Pancreas (tissue), 10 donors: ENCODE results near the gene SLC15A1. TPM values are rescaled to one million over a fixed set of nuclear protein-coding genes. Genes with fewer than 3 reads are reported as not detected.

Source experiments
- ATAC-seq, 4 donors: fragments of 200-7000 bp; cut with Tn5 transposase; one replicate each; pipeline versions ENCODE4 v1.8.0 to v1.9.1; 2020; ENCODE audit warnings: mild to moderate bottlenecking in 4 of 4, moderate library complexity in 4 of 4
- DNase-seq, 6 donors: peaks; one replicate each; pipeline ENCODE4 v3.0.0-alpha.2; 2020
- FAIRE-seq: peaks from 2 replicates; lab custom pipeline; 2012; peaks lifted over from hg19 to GRCh38; lab: Jason Lieb, UNC
- H3K27ac ChIP-seq, 4 donors: fragments of 200-600 bp; sonication (generic); 1 replicate in 3 of 4; 2 replicates in 1 of 4; pipeline versions ENCODE4 v1.5.0 to v1.8.0; 2020
- H3K27me3 ChIP-seq, 4 donors: fragments of 200-600 bp; one replicate each; pipeline ENCODE4 v1.8.0; 2021
- H3K36me3 ChIP-seq, 3 donors: fragments of 200-600 bp; sonication (generic) in 1 of 3; one replicate each; pipeline versions ENCODE4 v1.5.0 to v1.8.0; 2020 to 2021
- H3K4me1 ChIP-seq, 3 donors: fragments of 200-600 bp; one replicate each; pipeline ENCODE4 v1.8.0; 2021
- H3K4me3 ChIP-seq, 4 donors: fragments of 200-600 bp; sonication (generic) in 2 of 4; one replicate each; pipeline versions ENCODE4 v1.5.0 to v1.8.0; 2020 to 2021
- H3K9me3 ChIP-seq, 4 donors: fragments of 200-600 bp; one replicate each; pipeline ENCODE4 v1.8.0; 2021
- WGBS, 2 donors: extraction: QIAGEN DNeasy Blood & Tissue Kit; methylation state at CpG; one replicate each; pipeline ENCODE4 v1.1.7; 2013; 5-methylcytosine and 5-hydroxymethylcytosine counted together
- intact Hi-C, 3 donors: fragments of 100-400 bp; cut with DNase I; formaldehyde crosslinking; loops; one replicate each; pipeline versions ENCODE4 v1.11.1 to v1.14.2; 2022
- polyA plus RNA-seq, 2 donors: library from polyadenylated mRNA; stranded (reverse); fragments of 200-250 nt; gene quantifications; one replicate each; pipeline ENCODE4 v1.2.3, GENCODE V29; 2013
- total RNA-seq, 6 donors: library from RNA; stranded (reverse); fragmentation: NEBNext Ultra II Directional in 4 of 6; extraction: Animal tissue kit (Norgen Biotek cat#: 25700) in 4 of 6; gene quantifications; one replicate each; pipeline versions ENCODE4 v1.2.1 to v1.2.4, GENCODE V29; 2021 to 2023
- TF ChIP-seq, protein P1 (sequence below), 4 donors: fragments of 200-600 bp; sonication (generic) in 3 of 4; IDR thresholded peaks; one replicate each; pipeline versions ENCODE4 v1.5.0 to v1.8.0; 2021; ENCODE audit warnings: antibody characterized with exemption in 4 of 4
- donor health status: healthy with polysubstance abuse.
- donor health status: DM: no; HTN: no; CAD: no; lungs with moderate emphysema.
- donor health status: DM: no; HTN: no; CAD: no.
- donor health status: control.
- donor health status: control.
- donor health status: Bipolar disorder and iron deficiency.
- donor health status: DM: yes; HTN: yes; CAD: no.
- donor health status: DM: no; HTN: no; CAD: no.
- donor health status: DM: no; HTN: no; CAD: no.
- donor health status: DM: yes; HTN: yes; CAD: no.

SLC15A1 gene
- total and polyA plus RNA-seq, 8 donors: 4.6 to 16.7 (median 6.6) TPM

DNA sequence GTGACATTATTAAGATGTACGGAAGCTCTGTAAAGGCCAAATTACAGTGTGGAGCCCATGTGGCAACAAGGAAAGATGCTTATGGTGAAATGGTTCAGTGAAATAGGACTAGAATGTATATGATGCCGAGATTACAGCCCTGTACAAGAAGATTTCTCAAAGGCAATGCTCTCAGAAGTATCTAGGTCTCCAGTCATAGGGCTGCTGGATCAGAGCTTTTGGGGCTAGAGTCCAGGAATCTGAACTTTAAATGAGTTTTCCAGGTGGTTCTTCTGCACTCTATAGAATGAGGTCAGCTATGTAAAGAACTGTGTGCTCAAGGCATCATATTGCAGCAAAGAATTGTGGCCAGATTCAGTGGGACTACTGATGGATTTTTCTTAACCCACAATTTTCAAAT is 100.2 kb downstream of the SLC15A1 start:
- no peak overlapping the region for H3K4me3 ChIP-seq
- H3K36me3 ChIP-seq: no peaks in the 10 kb centered on the region
- FAIRE-seq (no peak), DNase-seq (no peak), ATAC-seq (no peak)
- peaks cover 0 to 28% (median 8%) of the 10 kb centered on the region in 3 donors for H3K4me1 ChIP-seq
- WGBS, 2 donors: 69 to 91% methylated on average over 2 of the region's 2 CpGs
- H3K27me3 ChIP-seq: no peaks in the 10 kb centered on the region
- H3K27ac ChIP-seq: no peak overlapping the region
- TF ChIP-seq, protein P1, sequence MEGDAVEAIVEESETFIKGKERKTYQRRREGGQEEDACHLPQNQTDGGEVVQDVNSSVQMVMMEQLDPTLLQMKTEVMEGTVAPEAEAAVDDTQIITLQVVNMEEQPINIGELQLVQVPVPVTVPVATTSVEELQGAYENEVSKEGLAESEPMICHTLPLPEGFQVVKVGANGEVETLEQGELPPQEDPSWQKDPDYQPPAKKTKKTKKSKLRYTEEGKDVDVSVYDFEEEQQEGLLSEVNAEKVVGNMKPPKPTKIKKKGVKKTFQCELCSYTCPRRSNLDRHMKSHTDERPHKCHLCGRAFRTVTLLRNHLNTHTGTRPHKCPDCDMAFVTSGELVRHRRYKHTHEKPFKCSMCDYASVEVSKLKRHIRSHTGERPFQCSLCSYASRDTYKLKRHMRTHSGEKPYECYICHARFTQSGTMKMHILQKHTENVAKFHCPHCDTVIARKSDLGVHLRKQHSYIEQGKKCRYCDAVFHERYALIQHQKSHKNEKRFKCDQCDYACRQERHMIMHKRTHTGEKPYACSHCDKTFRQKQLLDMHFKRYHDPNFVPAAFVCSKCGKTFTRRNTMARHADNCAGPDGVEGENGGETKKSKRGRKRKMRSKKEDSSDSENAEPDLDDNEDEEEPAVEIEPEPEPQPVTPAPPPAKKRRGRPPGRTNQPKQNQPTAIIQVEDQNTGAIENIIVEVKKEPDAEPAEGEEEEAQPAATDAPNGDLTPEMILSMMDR (IDR thresholded peaks at IDR 0.05): no peak
- intact Hi-C loops: loop anchor here in 1 of 3 donors (10.0 kb wide), 1 partner anchor 207 kb away; no protein-coding TSS in a partner anchor
- H3K9me3 ChIP-seq: no peaks in the 10 kb centered on the region

GRCh38 chr13:98651744-98652143 is 100.7 kb downstream of the SLC15A1 start:
- no peak for FAIRE-seq
- no peak for ATAC-seq
- WGBS, 2 donors: 92 to 94% methylated on average over 6 of the region's 6 CpGs
- H3K27ac ChIP-seq: no peak overlapping the region
- H3K4me3 ChIP-seq: no peak overlapping the region
- no peak for DNase-seq
- no peaks in the 10 kb centered on the region for H3K9me3 ChIP-seq
- TF ChIP-seq, protein P1 (IDR thresholded peaks at IDR 0.05): no peak
- intact Hi-C loops: loop anchor here in 1 of 3 donors (10.0 kb wide), 1 partner anchor 207 kb away; no protein-coding TSS in a partner anchor
- peaks cover 0 to 28% (median 8%) of the 10 kb centered on the region in 3 donors for H3K4me1 ChIP-seq
- no peaks in the 10 kb centered on the region for H3K27me3 ChIP-seq
- no peaks in the 10 kb centered on the region for H3K36me3 ChIP-seq

DNA sequence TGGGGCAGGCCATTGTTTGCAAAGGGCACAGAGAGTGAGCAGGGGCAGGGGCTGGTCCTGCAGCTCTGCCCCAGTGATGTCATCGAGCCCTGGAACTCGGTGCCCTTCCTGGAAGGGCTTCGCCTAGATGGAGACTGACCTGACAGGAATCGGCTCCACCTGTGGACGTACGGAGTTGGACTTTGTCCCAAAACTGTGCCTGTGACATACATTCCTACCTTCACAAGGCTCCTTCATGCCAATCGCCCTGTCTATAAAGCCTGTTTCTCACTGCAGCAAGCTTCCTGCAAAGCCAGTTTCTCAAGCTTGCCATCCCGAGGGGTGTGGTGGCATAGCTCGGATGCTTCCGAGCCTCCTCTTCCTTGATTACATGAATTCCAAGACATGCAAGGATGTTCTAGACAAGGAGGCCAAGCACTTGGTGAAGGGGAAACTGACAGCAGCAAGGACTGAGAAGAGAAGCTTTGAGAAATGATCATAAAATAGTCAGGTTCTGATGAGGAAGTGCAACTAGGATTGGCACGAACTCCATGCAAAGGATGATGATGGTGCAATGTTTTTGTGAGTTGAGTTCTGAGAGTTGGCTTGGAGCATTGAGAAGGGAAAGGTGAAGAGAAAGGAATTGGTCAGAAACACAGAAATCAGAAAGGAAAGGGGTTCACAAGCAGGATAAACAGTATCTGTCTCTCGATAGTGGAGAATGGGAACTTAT is 101.9 kb downstream of the SLC15A1 start:
- H3K27me3 ChIP-seq: no peaks in the 10 kb centered on the region
- H3K9me3 ChIP-seq: no peaks in the 10 kb centered on the region
- peak overlapping the region in 2 of 4 donors; percentile 14 to 15 for H3K27ac ChIP-seq
- TF ChIP-seq, protein P1 (IDR thresholded peaks at IDR 0.05): no peak
- no peak overlapping the region for H3K4me3 ChIP-seq
- DNase-seq (peak in 5 of 6 donors; percentile 31 to 79 (median 65)), ATAC-seq (peak; percentile 58 to 76 (median 66)), FAIRE-seq (peak; percentile 23)
- no peaks in the 10 kb centered on the region for H3K36me3 ChIP-seq
- intact Hi-C loops: loop anchor here in 1 of 3 donors (10.0 kb wide), 1 partner anchor 206 kb away; no protein-coding TSS in a partner anchor
- peaks cover 0 to 28% (median 8%) of the 10 kb centered on the region in 3 donors for H3K4me1 ChIP-seq
- 50 to 62% methylated on average over 12 of the region's 12 CpGs for WGBS, 2 donors

- FAIRE-seq: no peak
Observed at GRCh38 chr13:98649861-98650260, 102.6 kb downstream of the SLC15A1 start.

More at GRCh38 chr13:98649861-98650260, 102.6 kb downstream of the SLC15A1 start:
- H3K36me3 ChIP-seq: no peaks in the 10 kb centered on the region
- DNase-seq (no peak), ATAC-seq (no peak)
- no peaks in the 10 kb centered on the region for H3K9me3 ChIP-seq
- WGBS, 2 donors: 56 to 66% methylated on average over 7 of the region's 7 CpGs
- H3K4me3 ChIP-seq: no peak overlapping the region
- intact Hi-C loops: loop anchor here in 2 of 3 donors (10.0 kb wide), 2 partner anchors 65 to 205 kb away; no protein-coding TSS in a partner anchor
- no peaks in the 10 kb centered on the region for H3K27me3 ChIP-seq
- peak overlapping the region in 2 of 4 donors; percentile 14 to 15 for H3K27ac ChIP-seq
- peaks cover 0 to 28% (median 8%) of the 10 kb centered on the region in 3 donors for H3K4me1 ChIP-seq
- TF ChIP-seq, protein P1 (IDR thresholded peaks at IDR 0.05): no peak
